ENCODE measurements around the gene RAB25.

Gene RAB25

DNA sequence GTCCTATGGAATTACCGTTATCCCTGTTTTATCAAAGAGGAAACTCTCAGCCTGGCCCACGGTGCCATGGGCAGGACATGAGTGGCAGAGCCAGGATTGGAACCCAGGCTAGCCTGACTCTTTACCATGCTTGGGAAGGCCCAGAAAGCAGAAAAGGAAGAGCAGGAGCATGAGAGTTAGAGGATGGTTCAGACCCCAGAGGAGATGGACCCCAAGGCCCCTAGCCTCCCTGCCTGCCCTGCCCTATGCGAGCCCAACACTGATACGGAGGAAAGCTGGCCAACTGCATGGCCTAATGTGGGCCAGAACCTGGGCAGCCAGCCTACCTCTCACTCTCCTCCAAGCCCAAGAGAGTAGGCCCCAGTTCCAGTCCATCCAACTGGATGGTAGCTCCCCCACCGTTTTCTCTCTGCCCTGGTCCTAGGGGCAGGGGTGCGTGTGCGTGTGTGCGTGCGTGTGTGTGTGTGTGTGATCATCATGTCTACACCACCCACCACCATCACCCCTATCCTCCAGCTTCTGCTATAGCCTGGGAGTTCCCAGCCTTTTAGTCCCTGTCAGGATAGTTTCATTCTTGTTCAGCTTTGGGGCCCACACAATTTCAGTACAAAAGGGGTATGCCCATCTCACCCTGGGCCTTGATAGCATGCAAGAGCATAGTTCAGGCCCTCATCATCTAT is 36.7 kb downstream of the RAB25 start:
- ChIA-PET CTCF (interaction anchor here (0.5 to 22.5 kb wide), 17 partner anchors 8 to 232 kb away, joined by 3 to 1029 read pairs (median 4); partner anchors contain the start of genes LMNA and PAQR6), POLR2A (interaction anchor here (1.7 to 10.1 kb wide), 4 partner anchors 17 to 115 kb away, joined by 6 to 63 read pairs (median 12); partner anchors contain the start of genes LMNA and PMF1)
- H3K4me3 ChIP-seq (ENCODE audit: low read depth, low read length), result no peak overlapping the region
- no peaks in the 10 kb centered on the region for H3K4me1 ChIP-seq (ENCODE audit: control insufficient read depth, insufficient read depth, low read length)
- TF ChIP-seq ZNF670 (tag by site-specific recombination; IDR thresholded peaks at IDR 0.05; ENCODE audit: low read depth), result no peak
- no peak for TF ChIP-seq ZXDB (tag by site-specific recombination; IDR thresholded peaks at IDR 0.05)
- TF ChIP-seq BCL11B (tag by site-specific recombination; IDR thresholded peaks at IDR 0.05; ENCODE audit: low read depth), result no peak
- no peak for TF ChIP-seq ZNF560 (tag by site-specific recombination; IDR thresholded peaks at IDR 0.05; ENCODE audit: borderline replicate concordance)
- TF ChIP-seq, protein P1, sequence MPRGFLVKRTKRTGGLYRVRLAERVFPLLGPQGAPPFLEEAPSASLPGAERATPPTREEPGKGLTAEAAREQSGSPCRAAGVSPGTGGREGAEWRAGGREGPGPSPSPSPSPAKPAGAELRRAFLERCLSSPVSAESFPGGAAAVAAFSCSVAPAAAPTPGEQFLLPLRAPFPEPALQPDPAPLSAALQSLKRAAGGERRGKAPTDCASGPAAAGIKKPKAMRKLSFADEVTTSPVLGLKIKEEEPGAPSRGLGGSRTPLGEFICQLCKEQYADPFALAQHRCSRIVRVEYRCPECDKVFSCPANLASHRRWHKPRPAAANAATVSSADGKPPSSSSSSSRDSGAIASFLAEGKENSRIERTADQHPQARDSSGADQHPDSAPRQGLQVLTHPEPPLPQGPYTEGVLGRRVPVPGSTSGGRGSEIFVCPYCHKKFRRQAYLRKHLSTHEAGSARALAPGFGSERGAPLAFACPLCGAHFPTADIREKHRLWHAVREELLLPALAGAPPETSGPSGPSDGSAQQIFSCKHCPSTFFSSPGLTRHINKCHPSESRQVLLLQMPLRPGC (tag by site-specific recombination; IDR thresholded peaks at IDR 0.05), result no peak
- no peak for TF ChIP-seq ZNF660 (tag by site-specific recombination; IDR thresholded peaks at IDR 0.05)
- TF ChIP-seq ZNF175 (tag by site-specific recombination; IDR thresholded peaks at IDR 0.05), result no peak
- TF ChIP-seq ZNF561 (tag by site-specific recombination; IDR thresholded peaks at IDR 0.05; ENCODE audit: borderline replicate concordance), result no peak
- no peak for TF ChIP-seq ZNF19 (tag by site-specific recombination; IDR thresholded peaks at IDR 0.05; ENCODE audit: low read depth)
- TF ChIP-seq, protein P2, sequence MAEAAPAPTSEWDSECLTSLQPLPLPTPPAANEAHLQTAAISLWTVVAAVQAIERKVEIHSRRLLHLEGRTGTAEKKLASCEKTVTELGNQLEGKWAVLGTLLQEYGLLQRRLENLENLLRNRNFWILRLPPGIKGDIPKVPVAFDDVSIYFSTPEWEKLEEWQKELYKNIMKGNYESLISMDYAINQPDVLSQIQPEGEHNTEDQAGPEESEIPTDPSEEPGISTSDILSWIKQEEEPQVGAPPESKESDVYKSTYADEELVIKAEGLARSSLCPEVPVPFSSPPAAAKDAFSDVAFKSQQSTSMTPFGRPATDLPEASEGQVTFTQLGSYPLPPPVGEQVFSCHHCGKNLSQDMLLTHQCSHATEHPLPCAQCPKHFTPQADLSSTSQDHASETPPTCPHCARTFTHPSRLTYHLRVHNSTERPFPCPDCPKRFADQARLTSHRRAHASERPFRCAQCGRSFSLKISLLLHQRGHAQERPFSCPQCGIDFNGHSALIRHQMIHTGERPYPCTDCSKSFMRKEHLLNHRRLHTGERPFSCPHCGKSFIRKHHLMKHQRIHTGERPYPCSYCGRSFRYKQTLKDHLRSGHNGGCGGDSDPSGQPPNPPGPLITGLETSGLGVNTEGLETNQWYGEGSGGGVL (tag by site-specific recombination; IDR thresholded peaks at IDR 0.05), result no peak
- TF ChIP-seq, protein P3, sequence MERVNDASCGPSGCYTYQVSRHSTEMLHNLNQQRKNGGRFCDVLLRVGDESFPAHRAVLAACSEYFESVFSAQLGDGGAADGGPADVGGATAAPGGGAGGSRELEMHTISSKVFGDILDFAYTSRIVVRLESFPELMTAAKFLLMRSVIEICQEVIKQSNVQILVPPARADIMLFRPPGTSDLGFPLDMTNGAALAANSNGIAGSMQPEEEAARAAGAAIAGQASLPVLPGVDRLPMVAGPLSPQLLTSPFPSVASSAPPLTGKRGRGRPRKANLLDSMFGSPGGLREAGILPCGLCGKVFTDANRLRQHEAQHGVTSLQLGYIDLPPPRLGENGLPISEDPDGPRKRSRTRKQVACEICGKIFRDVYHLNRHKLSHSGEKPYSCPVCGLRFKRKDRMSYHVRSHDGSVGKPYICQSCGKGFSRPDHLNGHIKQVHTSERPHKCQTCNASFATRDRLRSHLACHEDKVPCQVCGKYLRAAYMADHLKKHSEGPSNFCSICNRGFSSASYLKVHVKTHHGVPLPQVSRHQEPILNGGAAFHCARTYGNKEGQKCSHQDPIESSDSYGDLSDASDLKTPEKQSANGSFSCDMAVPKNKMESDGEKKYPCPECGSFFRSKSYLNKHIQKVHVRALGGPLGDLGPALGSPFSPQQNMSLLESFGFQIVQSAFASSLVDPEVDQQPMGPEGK (tag by site-specific recombination; IDR thresholded peaks at IDR 0.05), result no peak
- no peak for TF ChIP-seq ZNF366 (tag by site-specific recombination; conservative IDR thresholded peaks at IDR 0.05)
- TF ChIP-seq, protein P4, sequence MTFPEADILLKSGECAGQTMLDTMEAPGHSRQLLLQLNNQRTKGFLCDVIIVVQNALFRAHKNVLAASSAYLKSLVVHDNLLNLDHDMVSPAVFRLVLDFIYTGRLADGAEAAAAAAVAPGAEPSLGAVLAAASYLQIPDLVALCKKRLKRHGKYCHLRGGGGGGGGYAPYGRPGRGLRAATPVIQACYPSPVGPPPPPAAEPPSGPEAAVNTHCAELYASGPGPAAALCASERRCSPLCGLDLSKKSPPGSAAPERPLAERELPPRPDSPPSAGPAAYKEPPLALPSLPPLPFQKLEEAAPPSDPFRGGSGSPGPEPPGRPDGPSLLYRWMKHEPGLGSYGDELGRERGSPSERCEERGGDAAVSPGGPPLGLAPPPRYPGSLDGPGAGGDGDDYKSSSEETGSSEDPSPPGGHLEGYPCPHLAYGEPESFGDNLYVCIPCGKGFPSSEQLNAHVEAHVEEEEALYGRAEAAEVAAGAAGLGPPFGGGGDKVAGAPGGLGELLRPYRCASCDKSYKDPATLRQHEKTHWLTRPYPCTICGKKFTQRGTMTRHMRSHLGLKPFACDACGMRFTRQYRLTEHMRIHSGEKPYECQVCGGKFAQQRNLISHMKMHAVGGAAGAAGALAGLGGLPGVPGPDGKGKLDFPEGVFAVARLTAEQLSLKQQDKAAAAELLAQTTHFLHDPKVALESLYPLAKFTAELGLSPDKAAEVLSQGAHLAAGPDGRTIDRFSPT (tag by site-specific recombination; IDR thresholded peaks at IDR 0.05), result no peak
- TF ChIP-seq ZNF776 (tag by site-specific recombination; IDR thresholded peaks at IDR 0.05; ENCODE audit: borderline replicate concordance), result no peak
- no peak for TF ChIP-seq ZNF274 (IDR thresholded peaks at IDR 0.05; ENCODE audit: low read length)
- TF ChIP-seq ZNF274 (tag by site-specific recombination; IDR thresholded peaks at IDR 0.05; ENCODE audit: borderline replicate concordance), result no peak
- TF ChIP-seq ZIC2 (tag by site-specific recombination; IDR thresholded peaks at IDR 0.05), result no peak
- TF ChIP-seq, protein P5, sequence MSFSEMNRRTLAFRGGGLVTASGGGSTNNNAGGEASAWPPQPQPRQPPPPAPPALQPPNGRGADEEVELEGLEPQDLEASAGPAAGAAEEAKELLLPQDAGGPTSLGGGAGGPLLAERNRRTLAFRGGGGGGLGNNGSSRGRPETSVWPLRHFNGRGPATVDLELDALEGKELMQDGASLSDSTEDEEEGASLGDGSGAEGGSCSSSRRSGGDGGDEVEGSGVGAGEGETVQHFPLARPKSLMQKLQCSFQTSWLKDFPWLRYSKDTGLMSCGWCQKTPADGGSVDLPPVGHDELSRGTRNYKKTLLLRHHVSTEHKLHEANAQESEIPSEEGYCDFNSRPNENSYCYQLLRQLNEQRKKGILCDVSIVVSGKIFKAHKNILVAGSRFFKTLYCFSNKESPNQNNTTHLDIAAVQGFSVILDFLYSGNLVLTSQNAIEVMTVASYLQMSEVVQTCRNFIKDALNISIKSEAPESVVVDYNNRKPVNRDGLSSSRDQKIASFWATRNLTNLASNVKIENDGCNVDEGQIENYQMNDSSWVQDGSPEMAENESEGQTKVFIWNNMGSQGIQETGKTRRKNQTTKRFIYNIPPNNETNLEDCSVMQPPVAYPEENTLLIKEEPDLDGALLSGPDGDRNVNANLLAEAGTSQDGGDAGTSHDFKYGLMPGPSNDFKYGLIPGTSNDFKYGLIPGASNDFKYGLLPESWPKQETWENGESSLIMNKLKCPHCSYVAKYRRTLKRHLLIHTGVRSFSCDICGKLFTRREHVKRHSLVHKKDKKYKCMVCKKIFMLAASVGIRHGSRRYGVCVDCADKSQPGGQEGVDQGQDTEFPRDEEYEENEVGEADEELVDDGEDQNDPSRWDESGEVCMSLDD (tag by site-specific recombination; IDR thresholded peaks at IDR 0.05), result no peak
- H3K9me3 ChIP-seq (ENCODE audit: control insufficient read depth, insufficient read depth, low read depth, low read length), result no peaks in the 10 kb centered on the region
- H3K36me3 ChIP-seq (ENCODE audit: control insufficient read depth in 2 of 2, insufficient read depth in 1 of 2, low read length in 2 of 2), result peaks cover 0 to 4% of the 10 kb centered on the region in 2 experiments; a peak in 2 of 3 replicates
- H3K27ac ChIP-seq (ENCODE audit: extremely low read depth, low read depth, low read length), result no peak overlapping the region

Data from HEK293 (cell line).